NCI-H187 treated with DMSO at 0.1 percent for 48 hours (cell line): Measurements from ENCODE around the gene FABP2.
"Not testable (repeated sequence)": the region's sequence is repeated elsewhere in the genome, so short reads cannot be mapped to it uniquely, and the experiment has no call there.

ENCODE experiments used
- DNase-seq: peaks from one replicate; lab custom pipeline; 2025; lab: John Stamatoyannopoulos, UW

The FABP2 gene

DNA sequence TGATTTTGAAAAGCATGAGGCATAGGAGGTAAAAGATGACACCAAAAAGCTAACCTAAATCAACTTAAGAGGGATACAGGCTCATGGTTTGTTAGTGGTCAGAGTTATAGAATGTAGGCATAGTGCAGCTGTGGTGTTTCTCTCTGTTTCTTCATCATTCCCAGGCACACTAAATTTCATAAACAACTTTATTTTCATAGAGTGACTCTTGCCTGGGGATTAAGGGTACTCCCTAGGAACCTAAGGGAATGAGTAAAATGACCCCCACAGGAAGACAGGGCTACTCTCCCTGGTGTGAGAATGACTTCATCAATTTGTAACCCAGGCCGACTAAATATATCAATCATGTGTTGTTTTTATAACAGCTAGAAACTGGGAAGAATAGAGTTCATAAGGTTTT, 11.1 kb downstream of the FABP2 start:
- no peak for DNase-seq

DNA sequence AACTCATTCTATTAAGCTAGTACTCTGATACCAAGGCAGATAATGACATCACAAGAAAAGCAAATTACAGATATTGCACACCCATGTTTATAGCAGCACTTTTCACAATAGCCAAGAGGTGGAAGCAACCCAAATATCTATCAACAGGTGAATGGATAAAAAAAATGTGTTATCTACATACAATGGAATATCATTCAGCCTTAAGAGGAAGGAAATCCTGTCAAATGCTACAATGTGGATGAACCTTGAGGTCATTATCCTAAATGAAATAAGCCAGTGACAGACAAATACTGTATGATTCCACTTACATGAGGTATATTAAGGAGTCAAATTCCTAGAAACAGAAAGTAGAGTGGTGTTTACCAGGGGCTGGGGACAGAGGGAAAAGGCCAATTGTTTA, 14.3 kb downstream of the FABP2 start:
- no peak for DNase-seq

DNA sequence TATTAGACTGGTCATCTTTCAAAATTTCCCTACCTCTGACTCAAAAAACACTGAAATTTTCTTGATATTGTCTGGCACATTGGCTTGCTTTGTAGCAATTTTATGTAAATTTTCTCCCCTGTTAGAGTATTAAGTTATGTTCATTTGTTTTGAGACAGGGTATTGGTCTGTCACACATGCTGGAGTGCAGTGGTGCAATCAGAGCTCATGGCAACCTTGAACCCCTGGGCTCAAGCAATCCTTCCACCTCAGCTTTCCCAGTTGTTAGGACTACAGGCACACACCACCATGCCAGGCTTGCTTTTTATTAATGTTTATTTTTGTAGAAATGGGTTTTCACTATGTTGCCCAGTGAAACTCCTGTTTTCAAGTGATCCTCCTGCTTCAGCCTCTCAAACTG, 17.5 kb downstream of the FABP2 start:
- DNase-seq, result no peak

DNA sequence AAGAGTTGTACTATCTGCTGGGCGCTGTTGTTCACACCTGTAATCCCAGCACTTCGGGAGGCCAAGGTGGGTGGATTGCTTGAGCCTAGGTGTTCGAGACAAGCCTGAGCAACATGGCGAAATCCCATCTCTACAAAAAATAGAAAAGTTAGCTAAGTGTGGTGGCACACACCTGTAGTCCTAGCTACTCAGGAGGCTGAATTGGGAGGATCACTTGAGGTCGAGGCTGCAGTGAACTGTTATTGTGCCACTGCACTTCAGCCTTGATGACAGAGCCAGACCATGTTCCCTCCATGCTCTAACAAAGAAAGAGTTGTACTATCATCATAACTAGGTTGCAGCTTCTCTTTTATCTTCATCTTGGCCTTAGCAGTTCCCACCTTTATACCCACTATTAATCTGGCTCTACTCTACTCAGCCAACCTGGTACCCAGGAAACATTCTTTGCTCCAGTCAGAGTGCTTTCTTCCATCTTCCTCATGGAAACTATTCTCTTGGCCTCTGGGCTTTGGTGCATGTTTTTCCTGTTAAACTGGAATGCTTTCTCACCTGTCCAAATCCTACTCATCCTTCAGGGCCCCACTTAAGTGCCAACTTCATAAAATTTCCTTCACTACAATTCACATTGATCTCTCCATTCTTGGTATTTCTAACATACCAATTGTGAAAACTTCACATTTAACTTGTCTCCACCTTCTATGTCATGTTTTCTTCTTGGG, 18.2 kb downstream of the FABP2 start:
- DNase-seq, result no peak

DNA sequence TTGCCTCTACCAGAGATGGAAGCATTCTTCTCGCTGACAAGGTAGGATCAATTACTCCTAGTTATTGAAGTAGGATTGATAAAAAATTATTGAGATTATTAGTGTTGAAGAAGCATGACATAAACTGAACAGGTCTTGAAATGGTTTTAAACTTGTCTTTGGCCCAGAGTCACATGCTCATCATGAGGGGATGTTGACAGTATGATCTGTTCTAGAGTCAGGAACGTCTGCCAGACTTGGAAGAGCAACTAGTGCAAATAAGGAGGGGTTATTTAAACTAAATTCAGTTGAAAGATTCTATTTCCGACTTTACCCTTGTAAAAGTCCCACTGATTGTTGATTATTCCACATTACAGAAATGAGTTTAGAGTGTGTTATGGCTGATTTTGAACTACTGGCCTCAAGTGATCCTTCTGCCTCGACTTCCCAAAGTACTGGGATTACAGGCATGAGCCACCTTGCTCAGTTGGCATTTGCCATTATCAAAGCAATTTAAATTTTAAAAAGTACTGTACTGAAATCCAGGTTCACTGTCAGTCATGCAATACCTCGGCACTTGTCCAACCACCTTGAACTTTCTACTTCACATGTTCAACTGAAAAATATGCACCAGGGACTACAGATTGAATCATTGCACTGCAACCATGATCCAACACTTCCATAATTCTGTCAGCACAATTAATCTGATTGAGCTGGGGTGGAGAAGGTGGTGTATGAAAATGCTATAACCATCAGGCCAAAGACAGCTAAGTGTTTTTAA, 19.7 kb downstream of the FABP2 start:
- DNase-seq, result no peak

DNA sequence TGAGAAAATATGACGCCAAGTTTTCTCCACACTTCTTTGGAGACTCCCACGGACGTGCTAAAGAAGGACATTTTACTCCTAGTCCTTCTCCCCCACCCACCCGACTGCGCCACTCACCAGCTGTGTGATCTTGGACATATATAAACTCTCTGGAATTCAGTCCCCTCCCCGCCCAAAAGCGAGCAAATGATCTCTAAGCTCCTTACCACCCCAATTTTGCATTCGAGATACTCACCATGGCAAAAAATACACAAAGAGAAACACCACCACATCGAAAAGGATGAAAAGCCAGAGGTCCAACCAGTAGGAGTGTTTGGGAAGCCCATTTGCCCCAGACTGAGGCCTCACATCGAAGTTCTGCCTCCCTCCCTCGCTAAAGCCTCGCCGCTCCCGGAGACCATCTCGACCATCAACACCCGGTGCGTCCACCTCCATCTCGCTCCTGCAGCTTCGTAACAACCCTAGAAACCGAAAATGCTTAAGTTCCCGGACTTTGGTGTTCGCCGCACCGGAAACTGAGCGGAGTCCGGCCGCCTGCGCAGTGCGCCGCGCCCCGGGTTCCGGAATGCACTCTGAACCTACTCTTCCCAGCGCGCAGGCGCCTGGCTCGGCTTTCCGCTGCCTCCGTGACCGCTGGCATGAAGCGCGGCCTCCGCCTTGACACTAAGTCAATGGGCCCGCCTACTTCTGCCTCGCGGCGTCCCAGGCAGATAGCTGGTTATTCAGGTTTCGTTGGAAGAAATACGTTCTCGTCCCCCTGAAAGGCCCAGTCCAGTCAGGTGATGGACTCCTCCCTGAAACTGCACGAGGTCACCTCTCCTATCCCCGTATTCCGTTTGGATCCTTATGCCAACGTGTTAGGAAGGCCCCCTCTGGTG, 21.6 kb downstream of the FABP2 start:
- no peak for DNase-seq

DNA sequence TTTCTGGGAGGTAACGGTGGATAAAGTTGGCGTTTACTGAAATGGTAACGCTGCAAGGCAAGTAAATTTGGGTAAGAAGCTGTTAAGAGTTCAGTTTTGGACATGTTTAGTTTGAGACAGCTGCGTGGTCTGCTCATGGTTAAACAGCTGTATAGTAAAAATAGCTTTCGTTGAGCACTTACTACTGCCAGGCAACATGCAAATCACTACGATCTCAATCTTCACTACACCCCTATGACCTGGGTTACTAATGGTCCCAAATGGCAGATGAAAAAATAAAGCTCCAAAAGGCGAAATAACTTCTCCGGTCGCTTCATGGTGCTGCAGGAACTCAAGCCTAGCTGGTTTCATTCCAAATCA, 22.2 kb downstream of the FABP2 start:
- DNase-seq, result no peak

DNA sequence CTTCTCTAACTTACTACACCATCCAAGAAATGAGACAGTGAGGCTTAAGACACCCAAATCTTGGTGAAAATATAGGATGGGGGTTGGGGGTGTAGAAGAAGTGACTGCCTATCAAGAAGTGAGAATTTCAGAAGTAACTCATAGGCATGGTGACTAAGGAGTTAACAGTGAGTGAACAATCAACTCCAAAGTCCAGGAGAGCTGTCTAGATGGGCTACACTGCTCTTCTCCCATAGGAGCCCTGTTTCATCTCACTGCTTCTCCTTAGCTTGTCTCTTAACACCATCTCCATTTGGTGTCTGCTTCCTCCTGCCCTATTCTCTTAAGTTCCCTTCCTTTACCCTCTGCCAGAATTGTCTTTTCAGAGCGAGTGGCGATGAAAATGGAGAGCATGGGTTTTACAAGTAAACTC, 22.7 kb downstream of the FABP2 start:
- no peak for DNase-seq

DNA sequence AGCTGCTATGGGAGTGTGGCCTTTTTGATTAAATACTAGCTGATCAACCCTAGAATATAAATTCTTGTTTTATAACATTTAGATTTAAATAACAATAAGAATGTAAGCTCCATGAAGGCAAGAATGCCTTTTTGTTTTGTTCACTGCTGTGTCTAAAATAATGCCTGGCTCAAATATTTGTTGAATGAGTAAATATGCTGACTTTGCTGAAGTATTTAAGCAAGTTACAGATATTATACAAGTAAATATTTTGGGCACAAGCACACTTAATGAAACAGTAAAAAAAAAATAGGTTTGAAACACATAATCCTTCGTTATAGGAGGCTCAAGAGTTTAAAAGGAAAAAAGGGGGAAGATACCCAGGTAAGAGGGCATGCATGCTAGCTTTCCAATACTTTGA, 24.1 kb downstream of the FABP2 start:
- no peak for DNase-seq

DNA sequence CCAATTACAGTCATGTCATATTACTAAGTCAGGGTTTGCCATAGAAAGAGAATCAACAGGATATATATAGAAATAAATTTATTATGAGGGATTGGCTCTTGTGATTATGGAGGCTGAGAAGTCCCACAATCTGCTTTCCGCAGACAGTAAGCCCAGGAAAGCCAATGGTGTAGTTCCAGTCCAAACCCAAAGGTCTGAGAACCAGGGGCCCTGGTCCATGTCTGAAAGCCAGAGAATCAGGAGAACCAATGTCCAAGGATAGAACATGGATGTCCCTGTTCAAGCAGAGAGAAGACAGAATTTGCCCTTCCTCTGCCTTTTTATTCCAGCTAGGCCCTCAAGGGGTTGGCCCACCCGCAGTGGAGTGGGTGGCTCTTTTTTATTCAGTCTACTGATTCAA, 25.6 kb downstream of the FABP2 start:
- no peak for DNase-seq

DNA sequence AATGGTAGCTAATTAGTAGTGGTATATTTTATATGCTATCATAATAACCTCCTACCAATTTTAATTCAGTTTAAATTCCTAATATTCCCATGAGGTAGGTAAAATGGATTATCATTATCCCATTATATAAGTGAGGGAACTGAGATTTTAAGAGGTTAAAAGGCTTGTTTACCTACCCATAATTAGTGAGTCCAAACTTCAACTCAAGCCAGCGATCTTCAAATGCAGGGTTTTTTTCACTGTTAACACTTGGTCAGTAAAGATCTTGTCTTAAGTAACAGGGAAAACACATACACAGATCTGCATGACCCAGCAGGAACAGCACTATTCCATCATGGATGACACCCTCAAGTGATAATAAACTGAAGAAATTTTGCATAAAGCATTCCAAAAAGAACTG, 31.3 kb downstream of the FABP2 start:
- no peak for DNase-seq

DNA sequence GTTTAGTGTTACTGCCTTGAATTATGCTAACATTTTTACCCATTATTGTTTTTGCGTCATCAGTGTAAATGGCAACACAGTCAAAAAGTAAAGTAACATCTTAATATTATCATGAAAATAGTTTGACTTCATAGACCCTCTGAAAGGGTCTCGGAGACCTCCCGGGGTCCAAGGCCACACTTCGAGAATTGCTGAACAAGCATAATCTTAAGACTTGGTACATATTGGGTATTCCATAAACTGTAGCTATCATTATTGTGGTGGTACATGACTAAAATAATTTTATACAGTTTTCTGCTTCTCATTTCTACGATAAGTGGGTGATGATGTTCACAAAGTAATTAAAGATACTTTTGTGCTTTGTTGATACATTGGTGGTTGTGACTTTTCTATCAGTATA, 32.6 kb downstream of the FABP2 start:
- no peak for DNase-seq

DNA sequence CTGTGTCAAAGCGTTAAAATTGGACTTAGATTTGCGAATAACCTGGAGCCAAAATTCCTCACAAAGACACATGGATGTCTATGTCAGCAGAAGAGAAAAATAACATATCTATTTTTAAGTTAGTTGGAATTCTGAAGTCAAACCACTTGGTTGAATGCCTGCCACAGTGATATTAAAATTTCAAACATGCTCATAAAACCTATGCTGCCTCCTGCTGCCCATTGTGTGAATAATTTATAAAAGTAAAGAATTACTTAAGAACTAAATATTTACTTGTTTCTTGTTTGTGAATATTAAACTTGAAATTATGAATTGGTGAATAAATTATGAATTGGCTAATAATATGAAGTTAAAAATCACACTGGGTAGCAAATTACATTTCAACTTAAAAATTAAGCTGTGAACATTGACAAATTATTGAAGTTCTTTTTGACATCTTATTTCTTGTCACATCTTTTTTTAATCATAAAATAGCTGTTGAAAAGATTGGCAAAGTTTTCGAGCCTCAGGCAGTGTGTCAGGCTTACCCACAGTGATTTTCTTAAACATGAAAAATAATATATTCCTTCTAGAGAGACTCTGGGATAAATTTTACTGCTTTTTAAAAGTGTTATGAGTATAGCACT, 35.4 kb downstream of the FABP2 start:
- no peak for DNase-seq

DNA sequence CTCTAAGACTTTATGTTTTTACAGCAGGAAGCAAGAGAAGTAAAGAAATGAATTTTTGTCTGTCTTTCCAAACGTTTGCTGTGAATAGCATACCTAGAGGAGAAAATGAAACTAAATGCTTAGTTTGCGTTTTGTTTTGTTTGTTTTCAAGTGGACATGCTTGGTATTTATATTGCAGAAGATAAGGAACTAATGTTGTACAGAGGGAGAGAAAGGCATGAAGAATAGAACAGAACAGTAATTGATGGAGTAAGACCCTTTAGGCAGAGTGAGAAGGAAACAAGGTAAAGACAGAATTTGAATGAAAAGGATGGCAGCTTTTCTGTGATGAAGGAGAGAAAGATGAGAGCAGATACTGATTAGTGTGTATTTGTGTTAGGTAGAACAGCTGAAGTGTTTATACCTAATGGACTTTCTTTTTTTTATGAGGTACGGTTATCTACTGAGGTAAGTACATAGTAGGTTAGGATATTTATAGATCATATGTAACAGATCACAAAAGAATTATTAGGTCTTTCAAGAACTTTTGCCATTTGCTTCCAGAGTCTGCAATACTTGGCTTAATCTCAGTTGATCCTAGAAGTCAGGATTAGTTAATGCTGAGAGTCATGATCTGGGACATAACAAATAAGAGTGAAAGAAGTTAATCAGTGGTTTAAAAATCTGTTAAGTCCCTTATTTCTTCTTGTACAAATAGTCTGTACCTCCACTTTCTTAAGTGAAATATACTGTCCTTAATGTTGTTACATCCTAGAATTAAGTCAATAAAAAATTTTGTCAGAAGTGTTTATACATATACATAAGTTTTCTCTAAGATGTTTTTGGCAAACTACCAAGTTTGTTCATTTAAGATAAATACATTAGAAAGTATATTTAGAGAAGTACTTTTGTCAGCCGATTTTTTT, 36.8 kb downstream of the FABP2 start:
- DNase-seq, result no peak

DNA sequence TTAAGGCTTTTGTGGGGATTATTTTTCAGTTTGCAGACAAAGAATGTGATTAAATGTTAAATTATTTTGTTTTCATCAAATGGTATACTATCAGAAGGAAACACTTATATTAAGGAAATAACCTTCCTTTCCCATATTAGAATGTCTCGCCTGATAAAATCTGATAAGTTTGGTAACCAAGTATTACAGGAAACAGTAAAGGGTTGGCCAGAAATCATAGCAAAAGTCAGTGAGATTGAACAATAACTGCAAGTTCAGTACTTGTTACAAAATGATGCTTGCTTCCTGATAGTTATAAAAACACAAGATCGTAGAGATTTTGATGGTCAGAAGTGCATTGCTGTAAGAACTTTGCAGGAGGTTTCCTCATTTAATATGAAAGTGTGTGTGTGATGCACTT, 40.5 kb downstream of the FABP2 start:
- no peak for DNase-seq

DNA sequence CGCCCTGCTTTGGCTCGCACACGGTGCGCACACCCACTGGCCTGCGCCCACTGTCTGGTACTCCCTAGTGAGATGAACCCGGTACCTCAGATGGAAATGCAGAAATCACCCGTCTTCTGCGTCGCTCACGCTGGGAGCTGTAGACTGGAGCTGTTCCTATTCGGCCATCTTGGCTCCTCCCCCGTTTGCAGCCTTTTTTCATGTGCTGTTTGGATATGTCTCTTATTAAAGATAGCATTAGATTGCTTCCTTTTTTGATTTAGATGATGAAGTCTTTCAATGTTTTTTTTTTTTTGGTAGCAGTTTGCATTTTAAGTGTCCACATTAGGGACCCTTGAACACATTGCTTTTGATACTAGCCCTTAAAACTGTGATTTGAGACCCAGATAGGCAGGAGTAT, 42.0 kb downstream of the FABP2 start:
- DNase-seq, result not testable (repeated sequence)

DNA sequence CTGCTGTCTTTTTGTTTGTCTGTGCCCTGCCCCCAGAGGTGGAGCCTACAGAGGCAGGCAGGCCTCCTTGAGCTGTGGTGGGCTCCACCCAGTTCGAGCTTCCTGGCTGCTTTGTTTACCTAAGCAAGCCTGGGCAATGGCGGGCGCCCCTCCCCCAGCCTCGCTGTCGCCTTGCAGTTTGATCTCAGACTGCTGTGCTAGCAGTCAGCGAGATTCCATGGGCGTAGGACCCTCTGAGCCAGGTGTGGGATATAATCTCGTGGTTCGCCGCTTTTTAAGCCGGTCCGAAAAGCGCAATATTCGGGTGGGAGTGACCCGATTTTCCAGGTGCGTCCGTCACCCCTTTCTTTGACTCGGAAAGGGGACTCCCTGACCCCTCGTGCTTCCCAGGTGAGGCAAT, 42.4 kb downstream of the FABP2 start:
- not testable (repeated sequence) for DNase-seq

DNA sequence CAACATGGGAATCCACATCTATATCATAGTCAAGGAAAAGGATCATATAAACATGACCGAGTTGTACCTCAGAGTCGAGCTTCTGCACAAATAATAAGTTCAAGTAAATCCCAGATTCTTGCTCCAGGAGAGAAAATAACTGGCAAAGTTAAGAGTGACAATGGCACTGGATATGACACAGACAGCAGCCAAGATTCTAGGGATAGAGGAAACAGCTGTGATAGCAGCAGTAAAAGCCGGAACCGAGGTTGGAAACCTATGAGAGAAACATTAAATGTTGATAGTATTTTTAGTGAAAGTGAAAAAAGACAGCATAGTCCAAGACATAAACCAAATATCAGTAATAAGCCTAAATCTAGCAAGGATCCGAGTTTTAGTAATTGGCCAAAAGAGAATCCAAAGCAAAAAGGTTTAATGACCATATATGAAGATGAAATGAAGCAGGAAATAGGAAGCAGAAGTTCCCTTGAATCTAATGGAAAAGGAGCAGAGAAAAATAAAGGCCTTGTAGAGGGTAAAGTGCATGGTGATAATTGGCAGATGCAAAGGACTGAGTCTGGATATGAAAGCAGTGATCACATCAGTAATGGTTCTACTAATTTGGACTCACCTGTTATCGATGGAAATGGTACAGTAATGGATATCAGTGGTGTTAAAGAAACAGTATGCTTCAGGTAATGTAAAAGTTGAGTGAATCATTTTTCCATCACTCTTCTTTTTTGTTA, 50.4 kb downstream of the FABP2 start:
- no peak for DNase-seq

DNA sequence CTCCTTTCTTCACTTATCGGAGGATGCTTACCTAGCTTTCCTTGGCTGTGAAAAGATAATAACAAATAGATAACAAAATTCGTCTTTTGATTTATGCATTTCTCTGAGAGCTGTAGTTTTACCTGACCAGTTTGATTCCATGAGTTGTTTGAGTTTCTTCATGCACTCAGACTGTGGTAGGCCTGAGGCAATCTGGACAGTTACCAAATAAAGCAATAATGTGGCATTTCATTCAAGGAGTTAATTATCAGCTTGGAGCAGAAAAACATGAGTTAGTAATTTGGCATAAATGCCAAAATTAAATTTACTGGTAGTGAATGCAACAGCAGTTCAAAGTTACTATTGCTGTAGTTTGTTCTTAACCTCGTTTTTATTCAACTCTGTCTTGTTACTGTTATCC, 53.5 kb downstream of the FABP2 start:
- DNase-seq, result no peak
